HG02763 (cell line): ENCODE results near the gene TPRG1L.
"Not testable (repeated sequence)": the region's sequence is repeated elsewhere in the genome, so short reads cannot be mapped to it uniquely, and the experiment has no call there.

ENCODE experiments used
- ATAC-seq: cut with Tn5 transposase; IDR thresholded peaks from one replicate; pipeline ENCODE4 v1.9.1; 2021; ENCODE audit warnings: mild to moderate bottlenecking, moderate library complexity; ENCODE audit not compliant: unreplicated experiment

The TPRG1L gene

DNA sequence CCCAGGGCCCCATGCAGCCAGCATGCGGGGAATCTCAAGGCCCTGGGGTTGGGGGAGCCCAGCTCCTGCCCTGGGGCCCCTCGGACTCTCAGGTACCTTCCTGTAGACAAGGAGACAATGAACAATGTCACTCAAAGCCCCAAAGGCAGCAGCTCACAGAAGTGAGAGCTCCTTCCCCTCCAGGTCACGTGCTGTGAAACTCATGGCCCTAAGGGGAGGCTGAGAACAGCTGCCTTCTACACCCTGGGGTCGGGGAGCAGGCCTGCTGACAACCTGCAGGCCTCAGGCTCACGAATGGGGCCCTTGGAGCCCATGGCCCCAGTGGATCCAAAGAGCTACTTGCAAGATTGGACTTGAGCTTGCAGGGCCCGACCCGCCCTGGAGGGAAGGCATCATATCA is 16.7 kb upstream of the TPRG1L start:
- ATAC-seq: no peak

DNA sequence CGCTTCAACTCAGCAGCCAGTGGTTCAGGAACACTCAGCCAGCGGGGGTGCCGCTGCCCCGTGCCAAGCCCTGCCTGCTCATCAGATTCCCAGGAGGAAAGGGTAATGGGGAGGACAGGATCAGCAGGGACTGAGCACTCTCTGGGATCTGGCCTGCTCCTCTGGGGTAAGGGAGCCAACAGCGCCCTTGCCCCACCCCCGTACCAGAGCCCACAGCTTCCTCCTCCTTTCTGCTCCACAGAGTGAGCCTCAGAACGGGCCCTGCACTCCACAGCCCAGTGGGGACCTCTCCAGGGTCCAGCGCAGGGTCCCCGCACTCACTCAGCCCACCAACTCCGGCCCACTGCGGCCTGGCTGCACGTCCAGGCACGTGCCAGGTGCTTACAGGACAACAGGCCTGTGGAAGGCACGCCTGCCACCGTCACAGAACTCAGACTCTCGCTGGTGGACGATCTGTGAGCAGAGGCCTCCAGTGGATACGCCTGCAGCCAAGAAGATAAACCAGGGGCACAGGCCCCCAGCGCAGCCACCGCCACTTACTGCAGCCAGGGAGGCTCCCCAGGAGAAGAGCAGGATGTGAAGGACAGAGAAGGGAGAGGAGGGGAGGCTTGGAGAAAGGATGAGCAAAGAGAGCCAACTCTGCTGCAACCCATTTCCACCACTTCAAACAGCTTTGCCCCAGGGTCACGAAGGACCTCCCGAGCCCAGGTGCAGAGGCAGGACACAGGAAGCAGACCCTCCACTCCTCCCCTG is 15.6 kb upstream of the TPRG1L start:
- ATAC-seq: no peak

DNA sequence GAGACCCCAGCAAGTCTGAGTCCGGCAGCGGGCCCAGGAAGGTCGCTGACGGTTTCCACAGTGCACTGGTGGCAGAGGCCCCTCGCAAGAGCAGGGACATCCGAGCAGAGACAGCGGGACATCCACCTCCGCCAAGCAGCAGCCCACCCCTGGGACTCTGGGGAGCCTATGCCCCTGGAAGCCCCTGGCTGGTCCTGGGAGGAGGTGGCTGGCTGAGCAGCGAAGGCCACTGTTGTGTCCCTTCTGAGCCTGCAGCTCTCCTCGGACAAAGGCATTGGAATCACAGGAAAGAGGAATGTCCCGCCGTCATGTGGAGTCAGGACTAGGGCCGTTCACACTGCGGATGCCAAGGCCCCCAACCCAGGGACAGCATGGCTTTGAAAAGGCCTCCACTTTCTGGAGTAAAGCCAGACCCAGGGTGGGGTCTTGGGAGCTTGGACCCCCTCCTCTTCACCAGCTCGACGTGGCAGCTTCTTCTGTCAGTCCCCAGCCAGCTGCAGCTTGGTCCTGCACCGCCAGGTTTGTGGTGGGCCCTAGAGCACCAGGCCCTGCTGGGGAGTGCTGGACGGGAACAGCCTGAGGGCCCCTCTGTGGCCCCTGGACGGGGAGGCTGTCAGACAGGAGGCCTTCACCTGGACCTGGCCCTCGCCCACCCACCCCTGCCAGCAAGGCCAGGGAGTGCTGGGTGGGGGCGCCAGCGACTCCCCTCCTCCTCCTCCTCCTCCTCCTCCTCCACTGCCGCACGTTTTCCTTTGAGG is 14.9 kb upstream of the TPRG1L start:
- no peak for ATAC-seq

- ATAC-seq: no peak
Observed at GRCh38 chr1:3610527-3611169, 14.2 kb upstream of the TPRG1L start.

DNA sequence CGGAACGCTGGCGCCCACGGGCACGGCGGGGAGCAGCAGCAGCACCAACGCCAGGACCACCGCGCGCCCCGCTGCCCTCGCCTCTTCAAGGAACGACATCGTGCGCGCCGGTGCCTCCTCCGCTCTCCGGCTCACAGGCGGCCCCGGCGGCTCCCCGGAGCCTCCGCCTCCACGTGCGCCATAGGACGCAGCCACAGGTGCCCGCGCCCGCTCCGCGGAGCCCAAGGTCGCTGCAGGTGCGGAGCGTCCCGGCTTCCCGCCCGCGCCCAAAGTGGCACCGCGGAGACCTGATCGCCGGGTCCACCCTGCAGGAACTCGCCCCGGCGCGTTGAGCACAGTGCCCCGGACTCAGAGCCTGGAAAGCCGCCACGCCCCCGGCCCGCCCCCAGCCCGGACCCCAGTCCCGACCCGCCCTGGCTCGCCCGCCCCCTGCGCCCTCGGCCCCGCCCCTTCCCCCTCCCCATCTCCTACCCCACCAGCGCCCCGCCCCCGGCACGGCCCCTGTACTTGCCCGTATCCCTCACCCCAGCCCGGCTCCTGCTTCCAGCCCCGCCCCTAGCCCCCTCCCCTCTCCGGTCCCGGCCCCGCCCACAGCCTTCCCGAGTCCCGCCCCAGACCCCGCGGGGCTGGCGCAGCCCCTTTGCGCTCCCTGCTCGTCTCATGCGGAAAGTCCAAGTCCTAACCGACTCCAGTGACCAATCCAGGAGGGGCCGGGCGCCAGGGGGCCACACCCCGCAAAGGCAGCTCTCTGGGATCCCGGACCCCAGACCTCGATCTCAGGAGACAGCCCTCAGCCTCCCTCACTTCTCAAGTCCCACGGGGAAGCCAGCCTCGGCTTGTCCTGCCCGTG is 13.4 kb upstream of the TPRG1L start, which contains the start of gene MEGF6:
MEGF6 (minus strand) TSS at position 339 of the 850 bp plus-strand sequence; CDS start at position 99, 240 bp downstream.
- ATAC-seq: no peak

DNA sequence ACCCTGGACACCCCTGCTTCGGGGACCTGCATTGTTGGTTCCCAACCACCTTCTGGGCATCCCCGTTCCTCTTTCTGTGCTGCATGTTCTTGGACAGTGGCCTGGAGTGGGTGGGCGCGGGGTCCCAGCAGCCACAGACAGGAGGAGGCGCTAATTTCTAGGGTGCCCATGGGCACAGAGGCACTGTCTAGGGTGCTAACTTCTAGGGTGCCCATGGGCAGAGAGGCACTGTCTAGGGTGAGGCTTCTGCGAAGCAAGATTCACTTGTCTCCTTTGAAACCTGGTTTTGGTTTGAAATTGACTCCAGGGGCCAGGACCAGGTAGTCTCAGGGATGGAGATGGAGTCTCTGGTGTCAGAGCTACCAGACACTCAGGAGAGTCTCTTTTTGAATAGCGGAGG is 12.7 kb upstream of the TPRG1L start:
- no peak for ATAC-seq

DNA sequence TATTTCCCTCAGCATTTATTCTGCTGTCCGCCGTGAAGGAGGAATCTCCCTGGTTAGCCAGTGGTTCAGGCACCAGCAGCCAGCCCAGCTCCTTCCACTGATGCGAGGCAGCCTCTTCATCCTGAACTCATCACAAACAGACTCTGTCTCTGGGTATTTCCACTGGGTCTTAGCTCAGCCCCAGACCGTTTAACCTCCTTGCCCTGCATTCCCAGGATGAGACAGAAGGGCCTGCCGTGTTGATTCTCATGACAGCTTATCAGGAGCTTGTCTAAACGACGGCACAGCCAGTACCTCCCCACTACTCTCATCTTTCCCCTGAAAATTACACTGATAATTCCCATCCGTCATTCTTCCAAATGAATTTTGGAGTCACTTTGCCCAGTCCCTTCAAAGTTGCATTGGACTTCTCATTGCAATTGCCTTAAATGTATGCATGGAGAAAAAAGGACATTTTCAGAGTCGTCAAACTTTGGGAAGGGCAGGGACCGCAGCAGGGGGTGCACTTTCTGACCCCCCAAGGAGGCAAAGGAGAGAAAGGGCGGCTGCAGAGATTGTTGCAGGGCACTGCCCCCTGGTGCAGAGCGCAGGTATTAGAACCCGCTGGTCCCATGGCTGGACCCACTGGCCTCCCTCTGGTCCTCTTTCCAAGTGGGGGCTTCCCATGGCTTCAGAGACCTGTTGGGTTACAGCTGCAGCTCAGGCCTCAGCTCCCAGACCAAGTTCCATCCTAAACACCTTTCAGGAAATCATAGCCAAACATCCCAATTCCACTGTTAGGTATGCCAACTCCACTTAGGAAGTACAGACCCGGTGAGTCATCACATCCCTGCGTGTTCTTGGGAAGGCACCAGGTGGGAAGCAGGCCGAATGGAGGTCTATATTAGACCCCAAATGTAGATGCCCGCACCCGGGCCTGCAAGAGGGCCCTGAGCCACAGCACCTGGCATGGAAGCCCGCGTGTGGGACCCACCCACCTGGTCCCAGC is 9.8 kb upstream of the TPRG1L start:
- no peak for ATAC-seq

GRCh38 chr1:3616861-3617260 is 8.0 kb upstream of the TPRG1L start:
- no peak for ATAC-seq

DNA sequence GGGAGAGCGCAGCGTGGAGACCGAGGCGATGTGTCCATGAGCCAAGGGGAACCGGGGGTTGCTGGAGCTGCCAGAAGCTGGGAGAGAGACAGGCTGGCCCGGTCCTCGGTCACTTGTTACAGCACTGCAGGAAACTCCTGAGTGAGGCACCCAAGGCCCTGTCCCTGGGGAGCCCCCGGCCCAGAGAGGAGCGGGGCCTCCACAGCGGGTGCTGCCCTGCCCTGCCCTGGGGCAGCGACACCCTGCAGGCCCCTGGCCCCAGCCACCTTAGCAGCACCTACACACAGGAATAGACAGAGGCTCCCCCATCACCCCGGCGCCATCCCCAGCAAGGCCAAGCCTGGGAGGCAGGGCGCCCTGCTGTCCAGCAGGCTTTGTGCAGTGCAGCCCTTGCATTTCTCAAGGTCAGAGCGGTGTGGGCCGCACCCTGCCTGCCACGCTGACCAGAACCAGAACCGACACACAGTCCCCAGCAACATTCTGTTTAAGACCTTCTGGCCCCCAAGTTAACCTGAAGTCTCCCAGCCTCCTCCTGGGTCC is 6.9 kb upstream of the TPRG1L start:
- no peak for ATAC-seq

GRCh38 chr1:3618531-3618880 is 6.3 kb upstream of the TPRG1L start:
- ATAC-seq: no peak

GRCh38 chr1:3618881-3619671 is 5.7 kb upstream of the TPRG1L start:
- ATAC-seq: no peak

DNA sequence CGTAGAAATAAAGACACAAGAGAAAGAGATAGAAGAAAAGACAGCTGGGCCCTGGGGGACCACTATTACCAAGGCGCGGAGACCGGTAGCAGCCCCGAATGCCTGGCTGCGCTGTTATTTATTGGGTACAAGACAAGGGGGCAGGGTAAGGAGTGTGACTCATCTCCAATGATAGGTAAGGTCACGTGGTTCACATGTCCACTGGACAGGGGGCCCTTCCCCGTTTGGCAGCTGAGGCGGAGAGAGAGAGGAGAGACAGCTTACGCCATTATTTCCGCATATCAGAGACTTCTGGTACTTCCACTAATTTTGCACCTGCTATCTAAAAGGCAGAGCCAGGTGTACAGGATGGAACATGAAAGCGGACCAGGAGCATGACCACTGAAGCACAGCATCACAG is 4.1 kb upstream of the TPRG1L start:
- no peak for ATAC-seq

DNA sequence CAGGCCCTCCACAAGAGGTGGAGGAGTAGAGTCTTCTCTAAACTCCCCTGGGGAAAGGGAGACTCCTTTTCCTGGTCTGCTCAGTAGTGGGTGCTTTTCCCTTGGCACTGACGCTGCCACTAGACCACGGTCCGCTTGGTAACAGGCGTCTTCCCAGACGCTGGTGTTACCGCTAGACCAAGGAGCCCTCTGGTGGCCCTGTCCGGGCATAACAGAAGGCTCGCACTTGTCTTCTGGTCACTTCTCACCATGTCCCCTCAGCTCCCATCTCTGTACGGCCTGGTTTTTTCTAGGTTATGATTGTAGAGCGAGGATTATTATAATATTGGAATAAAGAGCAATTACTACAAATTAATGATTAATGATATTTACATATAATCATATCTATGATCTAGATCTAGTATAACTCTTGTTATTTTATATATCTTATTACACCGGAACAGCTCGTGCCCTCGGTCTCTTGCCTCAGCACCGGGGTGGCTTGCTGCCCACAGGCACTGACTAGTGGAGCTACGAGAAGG is 3.6 kb upstream of the TPRG1L start:
- ATAC-seq: not testable (repeated sequence)

- ATAC-seq: not testable (repeated sequence)
Observed at GRCh38 chr1:3622102-3622501, 2.7 kb upstream of the TPRG1L start.

DNA sequence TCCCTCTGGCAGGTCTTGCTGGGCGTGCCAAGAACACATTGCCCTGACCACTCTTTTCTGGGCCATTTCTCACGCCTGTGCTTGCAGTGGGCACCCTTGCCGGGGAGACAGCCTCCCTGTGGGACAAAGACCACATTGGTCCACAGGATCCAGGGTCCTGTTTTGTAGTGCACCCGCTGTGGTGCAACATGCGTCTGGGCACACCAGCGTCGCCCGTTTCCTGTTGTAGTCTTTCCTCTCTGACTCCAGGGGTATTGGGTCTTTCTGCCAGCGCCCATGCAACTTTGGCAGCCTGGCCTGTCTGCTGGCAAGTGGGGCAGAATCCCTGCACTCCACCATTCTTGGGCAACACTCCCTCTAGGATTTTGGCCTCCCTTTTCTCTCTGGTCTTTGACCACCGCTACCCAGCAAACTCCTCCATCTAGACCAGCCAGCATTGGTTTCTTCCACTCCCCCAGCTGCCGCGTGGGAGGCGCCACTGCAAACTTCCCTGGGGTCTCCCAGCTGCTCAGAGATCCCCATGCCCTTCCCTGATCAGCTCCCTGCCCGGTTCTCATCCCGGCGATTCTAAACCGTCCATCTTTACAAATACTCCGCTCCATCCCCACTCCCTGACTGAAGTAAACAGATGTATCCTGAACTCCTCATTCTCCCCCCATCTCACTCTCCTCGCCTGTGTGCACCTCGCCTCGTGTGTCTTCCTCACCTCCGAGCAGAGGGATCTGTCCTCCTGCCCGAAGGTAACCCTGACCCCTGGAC is 1.2 kb upstream of the TPRG1L start:
- ATAC-seq: no peak

DNA sequence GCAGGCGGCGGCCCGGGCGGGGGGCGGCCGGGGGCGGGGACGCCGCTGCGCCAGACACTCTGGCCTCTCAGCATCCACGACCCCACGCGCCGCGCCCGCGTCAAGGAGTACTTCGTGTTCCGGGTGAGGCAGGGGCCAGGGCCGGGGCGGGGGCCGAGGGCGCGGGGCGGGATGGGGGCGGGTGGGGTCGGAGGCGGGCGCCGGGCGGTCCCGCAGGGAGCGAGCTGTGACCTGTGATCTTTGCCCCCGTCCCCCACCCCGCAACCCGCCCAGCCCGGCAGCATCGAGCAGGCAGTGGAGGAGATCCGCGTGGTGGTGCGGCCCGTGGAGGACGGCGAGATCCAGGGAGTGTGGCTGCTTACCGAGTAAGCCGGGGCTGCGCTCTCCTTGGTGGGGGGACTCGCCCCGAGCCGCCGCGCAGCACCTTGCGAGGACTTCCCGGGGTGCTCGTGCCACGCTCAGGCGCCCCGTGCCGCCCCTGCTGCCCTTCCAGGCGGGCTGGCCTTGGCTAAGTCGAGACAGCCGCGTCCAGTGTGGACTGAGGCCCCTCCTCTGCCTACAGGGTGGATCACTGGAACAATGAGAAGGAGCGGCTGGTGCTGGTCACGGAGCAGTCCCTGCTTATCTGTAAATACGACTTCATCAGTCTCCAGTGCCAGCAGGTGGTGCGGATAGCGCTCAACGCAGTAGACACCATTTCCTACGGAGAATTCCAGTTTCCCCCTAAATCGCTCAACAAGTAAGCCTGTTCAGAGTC is 514 bp downstream of the TPRG1L start:
- ATAC-seq: peak; percentile 15

GRCh38 chr1:3626025-3626424 is 1.2 kb downstream of the TPRG1L start:
- ATAC-seq: no peak
